Measurements from ENCODE around the gene AZIN2. TPM values are rescaled to one million over a fixed set of nuclear protein-coding genes. Genes with fewer than 3 reads are reported as not detected.

AZIN2 gene
- total RNA-seq, 2 experiments from 2014 or later, result 3.9 to 4.5 TPM

GRCh38 chr1:33165809-33166208 lies 84.9 kb downstream of the AZIN2 start:
- Mint-ChIP-seq H3K9me3 (no peaks in the 10 kb centered on the region), H3K36me3 (ENCODE audit: low read depth) (no peaks in the 10 kb centered on the region), H3K27ac (no peak overlapping the region), H3K4me1 (peaks cover 3% of the 10 kb centered on the region), H3K4me3 (no peak overlapping the region), H3K27me3 (no peaks in the 10 kb centered on the region)
- ChIA-PET POLR2A (interaction anchor here (0.8 kb wide), 1 partner anchor 16 kb away, joined by 3 read pairs; the partner anchor contains the start of gene TRIM62), CTCF (interaction anchor here (1.3 to 1.4 kb wide), 2 partner anchors 28 to 130 kb away, joined by 3 to 6 read pairs; no protein-coding TSS in a partner anchor)
- no peak for DNase-seq

- no peak for DNase-seq
- ChIA-PET POLR2A (no interaction called here), CTCF (no interaction called here)
- no peak overlapping the region for H3K27ac Mint-ChIP-seq
- peaks cover 13% of the 10 kb centered on the region for H3K4me1 Mint-ChIP-seq
- H3K36me3 Mint-ChIP-seq (ENCODE audit: low read depth), result no peaks in the 10 kb centered on the region
- H3K4me3 Mint-ChIP-seq, result no peak overlapping the region
- H3K27me3 Mint-ChIP-seq, result no peaks in the 10 kb centered on the region
- no peaks in the 10 kb centered on the region for H3K9me3 Mint-ChIP-seq
These were observed 86.9 kb downstream of the AZIN2 start for GRCh38 chr1:33167650-33168447.

- POLR2A ChIA-PET, result no interaction called here
- no peaks in the 10 kb centered on the region for H3K9me3 Mint-ChIP-seq
- H3K27me3 Mint-ChIP-seq, result no peaks in the 10 kb centered on the region
- H3K36me3 Mint-ChIP-seq (ENCODE audit: low read depth), result no peaks in the 10 kb centered on the region
- H3K4me1 Mint-ChIP-seq, result peaks cover 16% of the 10 kb centered on the region
- CTCF ChIA-PET, result interaction anchor here (1.0 kb wide), 1 partner anchor 12 kb away, joined by 3 read pairs; no protein-coding TSS in a partner anchor
- H3K27ac Mint-ChIP-seq, result no peak overlapping the region
- H3K4me3 Mint-ChIP-seq, result no peak overlapping the region
- no peak for DNase-seq
These were observed 87.8 kb downstream of the AZIN2 start for GRCh38 chr1:33168556-33169289.

- Mint-ChIP-seq H3K4me1 (peaks cover 16% of the 10 kb centered on the region), H3K36me3 (ENCODE audit: low read depth) (no peaks in the 10 kb centered on the region), H3K4me3 (no peak overlapping the region), H3K27ac (no peak overlapping the region), H3K27me3 (no peaks in the 10 kb centered on the region), H3K9me3 (no peaks in the 10 kb centered on the region)
- ChIA-PET POLR2A (no interaction called here), CTCF (interaction anchor here (1.0 kb wide), 1 partner anchor 11 kb away, joined by 3 read pairs; no protein-coding TSS in a partner anchor)
- DNase-seq, result no peak
These were observed 88.5 kb downstream of the AZIN2 start for GRCh38 chr1:33169290-33170055.

Other genes starting within 250 kb of the AZIN2 start
- not detected for gene FNDC5, start 210.2 kb upstream of the AZIN2 start, total RNA-seq
- under 1 TPM; 0.38 to 0.60 TPM for gene HPCA, start 194.7 kb upstream of the AZIN2 start, total RNA-seq
- not detected for gene TMEM54, start 179.8 kb upstream of the AZIN2 start, total RNA-seq
- 10 to 100 TPM; 42.9 to 46.9 TPM for gene RNF19B, start 116.3 kb upstream of the AZIN2 start, total RNA-seq
- gene AK2, start 44.3 kb upstream of the AZIN2 start, total RNA-seq, result 100 to 1,000 TPM; 189 to 192 TPM
- 10 to 100 TPM; 10.3 to 11.5 TPM for gene TRIM62, start 100.9 kb downstream of the AZIN2 start, total RNA-seq
- 10 to 100 TPM; 18.1 to 18.7 TPM for gene ZNF362, start 175.3 kb downstream of the AZIN2 start, total RNA-seq
- gene A3GALT2, start 239.9 kb downstream of the AZIN2 start, total RNA-seq, result not detected